Measurements from ENCODE around the gene PRMT1.

- no peak for TF ChIP-seq CTCF (IDR thresholded peaks at IDR 0.05)
- peak in 1 of 2 donors; percentile 82 for TF ChIP-seq POLR2A (IDR thresholded peaks at IDR 0.05)
These were observed 37.5 kb upstream of the PRMT1 start for GRCh38 chr19:49639401-49640112.
